ENCODE results near the gene CCDC71.

The CCDC71 gene

GRCh38 chr3:49165771-49166751, at the start of gene CCDC71:
TSS of gene CCDC71 (minus strand) at chr3:49166331. CDS start at chr3:49164208, 2,123 bp downstream.
- DNase-seq (ENCODE audit: low spot score), result peak; percentile 95

- DNase-seq (ENCODE audit: low spot score), result no peak
These were observed 47.9 kb upstream of the CCDC71 start for GRCh38 chr3:49213998-49214397.

GRCh38 chr3:49213541-49213943, 47.4 kb upstream of the CCDC71 start:
- DNase-seq (ENCODE audit: low spot score), result no peak

GRCh38 chr3:49199900-49200281, 33.8 kb upstream of the CCDC71 start:
- no peak for DNase-seq (ENCODE audit: low spot score)

GRCh38 chr3:49199239-49199899, 33.2 kb upstream of the CCDC71 start:
- DNase-seq (ENCODE audit: low spot score), result peak; percentile 92

GRCh38 chr3:49198611-49199230, 32.6 kb upstream of the CCDC71 start:
- peak; percentile 12 for DNase-seq (ENCODE audit: low spot score)

- no peak for DNase-seq (ENCODE audit: low spot score)
These were observed 32.0 kb upstream of the CCDC71 start for GRCh38 chr3:49198161-49198560.

- no peak for DNase-seq (ENCODE audit: low spot score)
These were observed 25.6 kb upstream of the CCDC71 start for GRCh38 chr3:49191741-49192140.

- no peak for DNase-seq (ENCODE audit: low spot score)
These were observed 17.7 kb upstream of the CCDC71 start for GRCh38 chr3:49183873-49184272.

- DNase-seq (ENCODE audit: low spot score), result no peak
These were observed 16.6 kb upstream of the CCDC71 start for GRCh38 chr3:49182682-49183081.

GRCh38 chr3:49181351-49181750, 15.2 kb upstream of the CCDC71 start:
- no peak for DNase-seq (ENCODE audit: low spot score)

GRCh38 chr3:49180116-49180515, 14.0 kb upstream of the CCDC71 start:
- DNase-seq (ENCODE audit: low spot score), result no peak

GRCh38 chr3:49177073-49177472, 10.9 kb upstream of the CCDC71 start:
- no peak for DNase-seq (ENCODE audit: low spot score)

GRCh38 chr3:49175530-49175929, 9.4 kb upstream of the CCDC71 start:
- DNase-seq (ENCODE audit: low spot score), result no peak

GRCh38 chr3:49174397-49174985, 8.4 kb upstream of the CCDC71 start:
- DNase-seq (ENCODE audit: low spot score), result no peak

- DNase-seq (ENCODE audit: low spot score), result no peak
These were observed 7.7 kb upstream of the CCDC71 start for GRCh38 chr3:49173792-49174170.

GRCh38 chr3:49173116-49173791, 7.1 kb upstream of the CCDC71 start:
- no peak for DNase-seq (ENCODE audit: low spot score)

GRCh38 chr3:49172551-49173041, 6.5 kb upstream of the CCDC71 start:
- no peak for DNase-seq (ENCODE audit: low spot score)

GRCh38 chr3:49171775-49172500, 5.8 kb upstream of the CCDC71 start:
- peak; percentile 34 for DNase-seq (ENCODE audit: low spot score)

- peak; percentile 96 for DNase-seq (ENCODE audit: low spot score)
These were observed 5.1 kb upstream of the CCDC71 start, which contains the start of gene KLHDC8B for GRCh38 chr3:49171119-49171774. TSS of gene KLHDC8B (plus strand) at chr3:49171598. CDS start at chr3:49172770, 1,172 bp downstream.
